ENCODE results near the gene ERCC8. TPM values are rescaled to one million over a fixed set of nuclear protein-coding genes. Genes with fewer than 3 reads are reported as not detected.
"Not testable (repeated sequence)": the region's sequence is repeated elsewhere in the genome, so short reads cannot be mapped to it uniquely, and the experiment has no call there.

Gene ERCC8, protein sequence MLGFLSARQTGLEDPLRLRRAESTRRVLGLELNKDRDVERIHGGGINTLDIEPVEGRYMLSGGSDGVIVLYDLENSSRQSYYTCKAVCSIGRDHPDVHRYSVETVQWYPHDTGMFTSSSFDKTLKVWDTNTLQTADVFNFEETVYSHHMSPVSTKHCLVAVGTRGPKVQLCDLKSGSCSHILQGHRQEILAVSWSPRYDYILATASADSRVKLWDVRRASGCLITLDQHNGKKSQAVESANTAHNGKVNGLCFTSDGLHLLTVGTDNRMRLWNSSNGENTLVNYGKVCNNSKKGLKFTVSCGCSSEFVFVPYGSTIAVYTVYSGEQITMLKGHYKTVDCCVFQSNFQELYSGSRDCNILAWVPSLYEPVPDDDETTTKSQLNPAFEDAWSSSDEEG
- total RNA-seq = 9.8 and 10.7 TPM in 2 replicates

DNA sequence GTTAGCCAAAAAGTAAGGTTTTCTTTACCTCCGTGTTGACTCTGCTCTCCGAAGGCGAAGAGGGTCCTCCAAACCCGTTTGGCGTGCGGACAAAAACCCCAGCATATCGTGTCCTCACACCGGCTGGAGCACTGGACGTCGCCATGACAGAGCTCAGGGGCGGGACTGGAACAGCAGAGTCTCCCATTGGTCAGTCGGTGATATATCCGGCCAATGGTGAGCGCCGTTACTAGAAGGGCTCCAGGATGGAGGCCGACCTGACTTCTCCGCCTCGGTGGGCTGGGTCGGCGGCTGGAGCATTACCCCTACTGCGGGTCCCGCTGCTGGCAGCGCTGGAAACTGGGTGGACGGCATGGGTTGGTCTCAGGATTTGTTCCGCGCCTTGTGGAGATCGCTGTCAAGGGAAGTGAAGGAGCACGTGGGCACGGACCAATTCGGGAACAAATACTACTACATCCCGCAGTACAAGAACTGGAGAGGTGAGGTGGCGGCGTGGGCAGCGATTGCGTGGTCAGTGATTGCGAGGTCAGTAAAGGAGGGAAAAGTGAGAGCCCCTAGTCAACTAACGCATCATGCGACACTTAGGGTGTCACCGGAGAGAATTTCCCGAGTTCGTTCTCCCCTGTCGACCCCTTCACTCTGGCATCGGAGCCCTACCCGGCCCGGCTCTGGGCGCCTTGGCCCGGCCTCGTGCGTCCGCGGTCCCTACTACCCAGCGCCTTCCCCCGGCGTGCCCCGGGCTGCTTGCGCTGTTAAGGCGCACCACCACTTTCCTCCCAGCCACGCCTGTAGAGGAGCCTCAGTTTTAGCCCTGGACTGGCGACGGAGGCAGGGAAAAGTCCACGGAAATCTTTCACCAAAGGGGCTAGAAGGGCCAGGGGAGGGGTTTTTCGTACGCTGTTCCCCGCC is at the start of gene ERCC8, which contains the start of gene NDUFAF2:
TSS of gene ERCC8 (minus strand) at position 167 of the 909 bp plus-strand sequence. CDS start at position 105, 62 bp downstream.
TSS of gene NDUFAF2 (plus strand) at position 302 of the 909 bp plus-strand sequence. CDS start at position 353, 51 bp downstream.
- H3K4me3 Mint-ChIP-seq = no peak within 1 kb of the TSS
- H3K27ac Mint-ChIP-seq = no peak within 1 kb of the TSS
- DNase-seq (ENCODE audit: low spot score) = peak; percentile 85
- H3K36me3 Mint-ChIP-seq (ENCODE audit: low read depth) = peaks cover 2% of the 10 kb centered on the region
- H3K9me3 Mint-ChIP-seq = no peaks in the 10 kb centered on the region
- H3K27me3 Mint-ChIP-seq (ENCODE audit: insufficient read depth) = no peaks in the 10 kb centered on the region
- H3K4me1 Mint-ChIP-seq (ENCODE audit: low read depth) = peaks cover 22% of the 10 kb centered on the region
- intact Hi-C loops (cut with micrococcal nuclease) = loop anchor here (1.0 to 5.0 kb wide), 6 partner anchors 218 to 1458 kb away; partner anchors contain the start of genes DEPDC1B, DIMT1, SMIM15 and ZSWIM6

DNA sequence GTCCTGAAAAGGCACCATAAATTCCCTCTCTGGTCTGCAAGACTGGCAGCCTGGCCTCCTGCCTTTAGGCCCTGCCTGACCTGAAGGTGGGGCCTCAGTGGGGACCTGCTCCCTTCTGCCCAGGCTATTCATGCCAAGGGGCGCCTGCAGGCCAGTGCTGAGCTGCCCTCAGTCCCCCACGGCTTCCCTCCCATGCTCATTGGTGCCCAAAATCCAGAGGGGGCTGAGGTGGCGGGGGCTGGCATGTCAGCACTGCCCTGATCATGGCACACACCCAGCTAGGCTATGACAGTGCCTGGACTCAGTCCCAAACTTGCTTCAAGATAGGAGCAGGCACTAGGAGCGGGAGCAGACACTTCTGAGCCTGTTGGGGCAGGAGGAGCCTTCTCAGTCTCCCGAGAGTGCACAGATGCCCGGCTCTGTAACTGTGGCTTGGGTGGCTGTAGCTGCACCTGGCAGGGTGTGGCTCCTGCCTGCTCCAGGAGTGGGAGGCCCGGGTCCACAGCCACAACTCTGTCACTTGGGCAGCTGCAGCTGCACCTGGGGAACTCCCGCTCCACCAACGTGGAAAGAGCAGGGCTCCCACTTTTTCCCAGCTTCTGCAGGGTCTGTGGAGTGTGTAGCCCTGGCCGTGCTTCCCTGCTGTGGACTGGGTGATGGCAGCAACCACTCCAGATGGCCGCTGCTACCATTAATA is 49.2 kb upstream of the ERCC8 start:
- Mint-ChIP-seq H3K36me3 (ENCODE audit: low read depth) (peaks cover 6% of the 10 kb centered on the region), H3K4me3 (no peak overlapping the region), H3K27me3 (ENCODE audit: insufficient read depth) (no peaks in the 10 kb centered on the region), H3K9me3 (peaks cover 33% of the 10 kb centered on the region), H3K27ac (no peak overlapping the region), H3K4me1 (ENCODE audit: low read depth) (no peaks in the 10 kb centered on the region)
- intact Hi-C loops (cut with micrococcal nuclease) = no loop called here
- no peak for DNase-seq (ENCODE audit: low spot score)

DNA sequence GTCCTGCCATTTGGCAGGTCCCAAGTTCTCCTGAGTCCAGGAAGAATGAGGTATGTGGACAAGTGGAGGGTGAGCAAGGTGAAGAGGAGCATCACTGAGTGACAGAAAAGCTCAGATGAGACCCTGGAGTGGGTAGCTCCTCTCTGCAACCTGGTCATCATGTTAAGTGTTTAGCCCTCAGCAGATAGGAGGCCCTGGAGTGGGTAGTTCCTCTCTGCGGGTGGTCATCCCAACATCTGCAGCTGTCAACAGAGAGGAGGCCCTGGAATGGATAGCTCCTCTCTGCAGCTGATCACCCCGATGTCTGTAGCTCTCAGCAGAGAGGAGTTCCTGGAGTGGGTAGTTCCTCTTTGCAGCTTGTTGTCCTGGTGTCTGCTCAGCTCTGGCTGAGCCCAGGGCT is 48.6 kb upstream of the ERCC8 start:
- no peak for DNase-seq (ENCODE audit: low spot score)
- intact Hi-C loops (cut with micrococcal nuclease) = no loop called here
- H3K4me1 Mint-ChIP-seq (ENCODE audit: low read depth) = no peaks in the 10 kb centered on the region
- H3K4me3 Mint-ChIP-seq = no peak overlapping the region
- no peak overlapping the region for H3K27ac Mint-ChIP-seq
- peaks cover 33% of the 10 kb centered on the region for H3K9me3 Mint-ChIP-seq
- peaks cover 6% of the 10 kb centered on the region for H3K36me3 Mint-ChIP-seq (ENCODE audit: low read depth)
- H3K27me3 Mint-ChIP-seq (ENCODE audit: insufficient read depth) = no peaks in the 10 kb centered on the region

DNA sequence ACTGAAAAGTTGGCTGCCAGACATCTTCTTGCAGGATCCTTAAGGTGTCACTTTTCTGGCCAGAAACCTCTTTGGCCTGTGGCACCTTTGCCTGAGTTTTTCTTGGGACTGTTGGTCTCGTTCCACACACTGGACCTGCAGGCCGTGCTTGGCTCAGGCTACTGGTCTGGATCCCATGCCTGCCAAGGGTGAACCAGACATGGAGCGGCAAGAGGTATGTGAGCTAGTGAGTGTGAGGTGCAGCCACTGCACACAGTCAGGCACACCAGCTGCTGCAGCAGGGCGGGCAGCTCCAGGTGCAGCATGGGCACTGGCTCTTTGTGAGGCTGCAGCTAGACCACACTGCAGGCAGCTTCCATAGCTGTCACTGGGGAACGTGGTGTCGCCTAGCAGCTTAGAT is 48.0 kb upstream of the ERCC8 start:
- no peak overlapping the region for H3K27ac Mint-ChIP-seq
- intact Hi-C loops (cut with micrococcal nuclease) = no loop called here
- no peak overlapping the region for H3K4me3 Mint-ChIP-seq
- no peaks in the 10 kb centered on the region for H3K27me3 Mint-ChIP-seq (ENCODE audit: insufficient read depth)
- H3K4me1 Mint-ChIP-seq (ENCODE audit: low read depth) = no peaks in the 10 kb centered on the region
- peaks cover 33% of the 10 kb centered on the region for H3K9me3 Mint-ChIP-seq
- no peak for DNase-seq (ENCODE audit: low spot score)
- peaks cover 6% of the 10 kb centered on the region for H3K36me3 Mint-ChIP-seq (ENCODE audit: low read depth)

DNA sequence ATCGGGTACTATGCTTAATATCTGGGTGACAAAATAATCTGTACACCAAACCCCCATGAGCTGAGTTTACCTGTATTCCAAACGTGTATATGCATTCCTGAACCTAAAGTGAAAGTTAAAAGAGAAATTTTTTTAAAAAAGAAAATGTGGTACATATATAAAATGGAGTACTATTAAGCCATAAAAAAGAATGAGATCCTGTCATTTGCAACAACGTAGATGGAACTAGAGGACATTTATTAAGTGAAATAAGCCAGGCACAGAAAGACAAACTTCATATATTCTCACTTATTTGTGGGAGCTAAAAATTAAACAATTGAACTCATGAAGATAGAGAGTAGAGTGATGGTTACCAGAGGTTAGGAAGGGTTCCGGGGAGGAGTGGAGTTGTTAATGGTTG is 44.9 kb upstream of the ERCC8 start:
- Mint-ChIP-seq H3K9me3 (peaks cover 53% of the 10 kb centered on the region), H3K27me3 (ENCODE audit: insufficient read depth) (no peaks in the 10 kb centered on the region), H3K4me1 (ENCODE audit: low read depth) (no peaks in the 10 kb centered on the region), H3K4me3 (no peak overlapping the region), H3K36me3 (ENCODE audit: low read depth) (peaks cover 12% of the 10 kb centered on the region), H3K27ac (no peak overlapping the region)
- intact Hi-C loops (cut with micrococcal nuclease) = no loop called here
- DNase-seq (ENCODE audit: low spot score) = no peak

DNA sequence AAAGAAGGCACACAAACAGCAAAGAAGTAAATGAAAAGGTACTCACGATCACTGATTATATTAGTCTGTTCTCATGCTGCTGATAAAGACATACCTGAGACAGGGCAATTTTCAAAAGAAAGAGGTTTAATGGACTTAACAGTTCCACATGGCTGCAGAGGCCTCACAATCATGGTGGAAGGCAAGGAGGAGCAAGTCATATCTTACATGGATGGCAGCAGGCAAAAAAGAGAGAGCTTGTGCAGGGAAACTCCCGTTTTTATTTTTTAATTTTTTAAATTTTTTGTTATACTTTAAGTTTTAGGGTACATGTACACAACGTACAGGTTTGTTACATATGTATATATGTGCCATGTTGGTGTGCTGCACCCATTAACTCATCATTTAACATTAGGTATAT is 37.3 kb upstream of the ERCC8 start:
- H3K27ac Mint-ChIP-seq; DNase-seq (ENCODE audit: low spot score); H3K4me1 Mint-ChIP-seq (ENCODE audit: low read depth); H3K27me3 Mint-ChIP-seq (ENCODE audit: insufficient read depth); intact Hi-C loops (cut with micrococcal nuclease); H3K36me3 Mint-ChIP-seq (ENCODE audit: low read depth); H3K4me3 Mint-ChIP-seq: not testable (repeated sequence)
- H3K9me3 Mint-ChIP-seq = peaks cover 31% of the 10 kb centered on the region

DNA sequence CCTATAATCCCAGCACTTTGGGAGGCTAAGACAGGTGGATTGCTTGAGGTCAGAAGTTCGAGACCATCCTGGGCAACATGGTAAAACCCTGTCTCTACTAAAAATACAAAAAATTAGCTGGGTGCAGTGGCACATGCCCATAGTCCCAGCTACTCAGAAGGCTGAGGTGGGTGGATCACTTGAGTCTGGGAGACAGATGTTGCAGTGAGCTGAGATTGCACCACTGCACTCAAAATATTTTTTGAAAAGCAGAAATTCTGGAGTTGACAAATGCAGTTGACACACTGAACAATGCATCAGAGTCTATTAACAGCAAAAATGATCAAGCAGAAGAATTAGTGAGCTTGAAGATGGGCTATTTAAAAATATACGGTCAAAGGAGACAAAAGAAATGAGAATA is 35.6 kb upstream of the ERCC8 start:
- no peak for DNase-seq (ENCODE audit: low spot score)
- intact Hi-C loops (cut with micrococcal nuclease) = no loop called here
- Mint-ChIP-seq H3K4me3 (no peak overlapping the region), H3K27ac (no peak overlapping the region), H3K27me3 (ENCODE audit: insufficient read depth) (no peaks in the 10 kb centered on the region), H3K9me3 (peaks cover 21% of the 10 kb centered on the region), H3K36me3 (ENCODE audit: low read depth) (peaks cover 6% of the 10 kb centered on the region), H3K4me1 (ENCODE audit: low read depth) (no peaks in the 10 kb centered on the region)

DNA sequence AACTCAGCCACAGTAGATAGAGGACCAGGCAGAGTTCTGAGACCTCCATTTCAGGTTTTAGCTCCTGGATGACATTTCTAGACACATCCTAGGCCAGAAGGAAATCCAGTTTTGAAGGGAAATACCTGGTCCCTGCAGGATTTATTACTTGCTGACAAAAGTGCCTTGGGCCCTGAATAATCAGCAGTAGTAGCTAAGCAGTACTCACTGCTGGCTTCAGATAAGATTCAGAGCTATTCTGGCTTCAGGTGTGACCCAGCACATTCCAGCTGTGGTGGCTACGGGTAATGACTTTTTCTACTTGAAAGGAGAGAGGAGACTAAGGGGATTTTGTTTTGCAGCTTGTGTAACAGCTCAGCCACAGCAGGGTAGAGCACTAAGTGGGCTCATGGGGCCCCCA is 34.1 kb upstream of the ERCC8 start:
- Mint-ChIP-seq H3K27ac (no peak overlapping the region), H3K4me3 (no peak overlapping the region), H3K27me3 (ENCODE audit: insufficient read depth) (no peaks in the 10 kb centered on the region), H3K9me3 (peaks cover 13% of the 10 kb centered on the region), H3K4me1 (ENCODE audit: low read depth) (no peaks in the 10 kb centered on the region), H3K36me3 (ENCODE audit: low read depth) (peaks cover 1% of the 10 kb centered on the region)
- no peak for DNase-seq (ENCODE audit: low spot score)
- intact Hi-C loops (cut with micrococcal nuclease) = loop anchor here (10.0 kb wide), 1 partner anchor 186 kb away; the partner anchor contains the start of gene SMIM15

DNA sequence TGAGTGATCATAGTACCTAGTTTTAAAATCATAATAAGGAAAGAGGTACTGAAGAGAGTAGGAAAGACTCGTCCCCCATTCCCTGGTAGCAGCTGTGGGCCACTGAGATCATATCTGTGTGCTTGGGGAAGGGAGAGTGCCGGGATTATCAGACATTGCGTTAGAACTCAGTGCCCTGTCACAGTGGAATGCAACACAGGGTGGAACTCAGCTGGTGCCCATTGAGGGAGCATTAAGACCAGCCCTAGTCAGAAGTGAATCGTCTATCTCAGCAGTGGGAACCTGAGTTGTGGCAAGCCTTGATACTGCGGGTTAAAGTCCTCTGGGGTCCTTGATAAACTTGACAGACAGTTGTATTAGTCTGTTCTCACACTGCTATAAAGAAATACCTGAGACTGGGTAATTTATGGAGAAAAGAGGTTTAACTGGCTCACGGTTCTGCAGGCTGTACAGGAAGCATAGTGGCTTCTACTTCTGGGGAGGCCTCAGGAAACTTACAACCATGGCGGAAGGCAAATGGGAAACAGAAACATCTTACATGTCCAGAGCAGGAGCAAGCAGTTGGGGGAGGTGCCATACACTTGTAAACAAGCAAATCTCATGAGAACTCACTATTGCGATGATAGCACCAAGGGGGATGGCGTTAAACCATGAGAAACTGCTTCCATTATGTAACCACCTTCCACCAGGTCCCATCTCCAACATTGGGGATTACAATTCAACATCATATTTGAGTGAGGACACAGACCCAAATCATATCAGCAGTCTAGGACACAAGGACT is 33.3 kb upstream of the ERCC8 start:
- peaks cover 1% of the 10 kb centered on the region for H3K36me3 Mint-ChIP-seq (ENCODE audit: low read depth)
- no peak overlapping the region for H3K4me3 Mint-ChIP-seq
- no peaks in the 10 kb centered on the region for H3K27me3 Mint-ChIP-seq (ENCODE audit: insufficient read depth)
- no peak for DNase-seq (ENCODE audit: low spot score)
- peaks cover 13% of the 10 kb centered on the region for H3K9me3 Mint-ChIP-seq
- H3K27ac Mint-ChIP-seq = no peak overlapping the region
- H3K4me1 Mint-ChIP-seq (ENCODE audit: low read depth) = no peaks in the 10 kb centered on the region
- intact Hi-C loops (cut with micrococcal nuclease) = loop anchor here (10.0 kb wide), 1 partner anchor 187 kb away; the partner anchor contains the start of gene SMIM15

DNA sequence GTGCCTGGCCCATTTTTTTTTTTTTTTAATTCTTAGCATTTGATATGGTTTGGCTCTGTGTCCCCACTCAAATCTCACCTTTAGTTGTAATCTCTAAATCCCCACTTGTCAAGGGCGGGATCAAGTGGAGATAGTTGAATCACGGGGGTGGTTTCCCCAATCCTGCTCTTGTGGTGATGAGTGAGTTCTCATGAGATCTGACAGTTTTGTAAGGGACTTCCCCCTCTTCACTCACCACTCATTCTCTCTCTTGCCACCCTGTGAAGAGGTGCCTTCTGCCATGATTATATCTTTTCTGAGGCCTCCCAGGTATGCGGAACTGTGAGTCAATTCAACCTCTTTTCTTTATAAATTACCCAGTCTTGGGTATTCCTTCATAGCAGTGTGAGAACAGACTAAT is 27.4 kb upstream of the ERCC8 start:
- Mint-ChIP-seq H3K36me3 (ENCODE audit: low read depth) (peaks cover 2% of the 10 kb centered on the region), H3K4me3 (no peak overlapping the region), H3K27ac (no peak overlapping the region), H3K27me3 (ENCODE audit: insufficient read depth) (no peaks in the 10 kb centered on the region), H3K9me3 (peaks cover 38% of the 10 kb centered on the region), H3K4me1 (ENCODE audit: low read depth) (no peaks in the 10 kb centered on the region)
- intact Hi-C loops (cut with micrococcal nuclease) = loop anchor here (1.0 to 10.0 kb wide), 2 partner anchors 193 to 230 kb away; partner anchors contain the start of gene SMIM15
- DNase-seq (ENCODE audit: low spot score) = no peak

DNA sequence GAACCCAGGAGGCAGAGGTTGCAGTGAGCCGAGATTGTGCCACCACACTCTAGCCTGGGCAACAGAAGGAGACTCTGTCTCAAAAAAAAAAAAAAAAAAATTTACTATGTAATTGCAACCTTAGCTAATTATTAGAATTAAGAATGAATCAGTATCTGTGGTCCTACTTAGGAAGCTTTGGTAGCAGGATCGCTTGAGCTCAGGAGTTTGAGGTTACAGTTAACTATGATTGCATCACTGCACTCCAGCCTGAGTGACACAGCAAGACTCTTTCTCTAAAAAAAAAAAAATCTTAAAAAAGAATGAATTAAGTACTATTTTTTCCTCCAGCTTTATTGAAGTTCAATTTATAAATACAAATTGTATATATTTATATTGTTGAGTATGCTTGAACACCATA is 16.8 kb upstream of the ERCC8 start:
- H3K4me3 Mint-ChIP-seq = no peak overlapping the region
- no peak for DNase-seq (ENCODE audit: low spot score)
- intact Hi-C loops (cut with micrococcal nuclease) = no loop called here
- H3K27me3 Mint-ChIP-seq (ENCODE audit: insufficient read depth) = no peaks in the 10 kb centered on the region
- no peaks in the 10 kb centered on the region for H3K4me1 Mint-ChIP-seq (ENCODE audit: low read depth)
- peaks cover 6% of the 10 kb centered on the region for H3K9me3 Mint-ChIP-seq
- H3K27ac Mint-ChIP-seq = no peak overlapping the region
- H3K36me3 Mint-ChIP-seq (ENCODE audit: low read depth) = no peaks in the 10 kb centered on the region

DNA sequence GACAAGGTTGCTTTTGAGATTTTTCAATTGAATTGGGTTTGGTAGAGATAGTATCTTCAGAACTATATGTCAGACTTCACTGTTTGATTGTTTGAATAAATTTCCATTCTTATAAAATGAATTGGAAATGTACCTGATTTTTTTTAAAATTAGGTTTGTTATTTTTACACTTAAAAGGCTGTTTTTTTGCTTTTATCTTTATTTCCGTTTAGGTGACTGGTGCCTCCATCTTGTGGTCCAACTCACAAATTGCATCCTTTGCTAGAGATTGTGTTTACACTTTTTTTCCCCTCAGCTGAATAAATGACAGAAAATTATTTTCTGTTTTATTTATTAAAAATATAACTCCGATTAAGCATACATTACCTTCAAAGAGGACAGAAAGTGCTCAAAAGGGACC is 15.7 kb upstream of the ERCC8 start:
- DNase-seq (ENCODE audit: low spot score) = no peak
- intact Hi-C loops (cut with micrococcal nuclease) = loop anchor here (1.0 kb wide), 1 partner anchor 283 kb away; no protein-coding TSS in a partner anchor
- Mint-ChIP-seq H3K4me3 (no peak overlapping the region), H3K9me3 (no peaks in the 10 kb centered on the region), H3K4me1 (ENCODE audit: low read depth) (no peaks in the 10 kb centered on the region), H3K27me3 (ENCODE audit: insufficient read depth) (no peaks in the 10 kb centered on the region), H3K36me3 (ENCODE audit: low read depth) (no peaks in the 10 kb centered on the region), H3K27ac (no peak overlapping the region)
